Erythroblast (primary cell): ENCODE measurements around the gene PNPLA7.

Source experiments
- GATA1 ChIP-seq: IDR thresholded peaks from 2 replicates; pipeline ENCODE4 v1.6.1; 2011; ENCODE audit warnings: low read depth, mild to moderate bottlenecking, control low read depth, low read length, moderate library complexity
- POLR2A ChIP-seq: IDR thresholded peaks from 2 replicates; pipeline ENCODE4 v1.6.1; 2011; ENCODE audit warnings: mild to moderate bottlenecking, low read length

- peak; percentile 28 for TF ChIP-seq POLR2A
- no peak for TF ChIP-seq GATA1
Measured at GRCh38 chr9:137417161-137418021, 132.8 kb downstream of the PNPLA7 start.
